CD4-positive, CD25-positive, alpha-beta regulatory T cell (primary cell): ENCODE data around the gene FARP1. TPM values are rescaled to one million over a fixed set of nuclear protein-coding genes. Genes with fewer than 3 reads are reported as not detected.

ENCODE experiments used
- ATAC-seq, 2 donors: fragments of 150-1000 bp; cut with Tn5 transposase; one replicate each; pipeline ENCODE4 v1.10.0; 2021; ENCODE audit warnings: low read depth in 2 of 2, moderate number of reproducible peaks in 2 of 2, moderate library complexity in 1 of 2
- DNase-seq, 3 donors: peaks; one replicate each; pipeline versions ENCODE4 v3.0.0 to v3.0.0-alpha.2; 2012 to 2022; ENCODE audit warnings: mixed read lengths in 1 of 3
- H3K27ac ChIP-seq: one replicate; pipeline ENCODE4 v1.7.0; 2013; ENCODE audit warnings: mild to moderate bottlenecking, low read length; ENCODE audit not compliant: insufficient read depth, poor library complexity, severe bottlenecking
- H3K27me3 ChIP-seq: one replicate; pipeline ENCODE4 v1.7.0; 2013; ENCODE audit warnings: low read length; ENCODE audit not compliant: control insufficient read depth, insufficient read depth
- H3K36me3 ChIP-seq: one replicate; pipeline ENCODE4 v1.7.0; 2013; ENCODE audit warnings: mild to moderate bottlenecking, low read length, moderate library complexity; ENCODE audit not compliant: control insufficient read depth, insufficient read depth
- H3K4me1 ChIP-seq: 2 replicates; pipeline ENCODE4 v1.7.0; 2013; ENCODE audit warnings: mild to moderate bottlenecking, low read length; ENCODE audit not compliant: insufficient read depth, control insufficient read depth, poor library complexity, severe bottlenecking
- H3K4me3 ChIP-seq: one replicate; pipeline ENCODE4 v1.7.0; 2013; ENCODE audit warnings: low read depth, mild to moderate bottlenecking, low read length, moderate library complexity
- H3K9me3 ChIP-seq, 2 experiments: 1 replicate in 1 of 2; 2 replicates in 1 of 2; pipeline ENCODE4 v1.7.0; 2013; ENCODE audit warnings: low read length in 2 of 2, mild to moderate bottlenecking in 1 of 2, moderate library complexity in 1 of 2; ENCODE audit not compliant: control insufficient read depth in 2 of 2
- H3K27ac Mint-ChIP-seq, 3 donors: one replicate each; pipeline ENCODE4 v1.8.0; 2020 to 2022; ENCODE audit warnings: mild to moderate bottlenecking in 3 of 3, mixed read lengths in 3 of 3, moderate library complexity in 2 of 3
- H3K27me3 Mint-ChIP-seq: one replicate; pipeline ENCODE4 v1.8.0; 2022; ENCODE audit warnings: mild to moderate bottlenecking, mixed read lengths
- H3K36me3 Mint-ChIP-seq: one replicate; pipeline ENCODE4 v1.8.0; 2020; ENCODE audit warnings: mixed read lengths
- H3K4me1 Mint-ChIP-seq, 4 donors: one replicate each; pipeline ENCODE4 v1.8.0; 2020 to 2022; ENCODE audit warnings: mixed read lengths in 4 of 4, mild to moderate bottlenecking in 1 of 4
- H3K4me3 Mint-ChIP-seq, 4 donors: one replicate each; pipeline ENCODE4 v1.8.0; 2020 to 2022; ENCODE audit warnings: mild to moderate bottlenecking in 4 of 4, mixed read lengths in 4 of 4, moderate library complexity in 3 of 4
- H3K9me3 Mint-ChIP-seq, 7 donors: one replicate each; pipeline ENCODE4 v1.8.0; 2020 to 2022; ENCODE audit warnings: mixed read lengths in 7 of 7, mild to moderate bottlenecking in 3 of 7, moderate library complexity in 2 of 7
- polyA plus RNA-seq, 4 donors: library from polyadenylated mRNA; unstranded; fragments of 300-500 nt; fragmentation: Illumina TruSeq; gene quantifications; one replicate each; pipeline ENCODE4 v1.2.3, GENCODE V29; 2021
- total RNA-seq: library from RNA; stranded (reverse); gene quantifications from one replicate; pipeline ENCODE4 v1.2.3, GENCODE V29; 2022

FARP1 gene
- total and polyA plus RNA-seq, 5 donors from 2014 or later = 0.25 to 0.79 (median 0.46) TPM

GRCh38 chr13:98490195-98490836, 347.4 kb downstream of the FARP1 start:
- Mint-ChIP-seq H3K27me3 (no peaks in the 10 kb centered on the region), H3K9me3 (no peaks in the 10 kb centered on the region), H3K4me3 (peak overlapping the region in 1 of 4 donors; percentile 79), H3K4me1 (peaks cover 49 to 82% (median 65%) of the 10 kb centered on the region in 4 donors), H3K27ac (peak overlapping the region in 2 of 3 donors; percentile 45 to 74), H3K36me3 (peaks cover 4% of the 10 kb centered on the region)
- no peaks in the 10 kb centered on the region for H3K9me3 ChIP-seq
- no peak overlapping the region for H3K4me3 ChIP-seq
- peaks cover 53% of the 10 kb centered on the region for H3K4me1 ChIP-seq
- no peaks in the 10 kb centered on the region for H3K27me3 ChIP-seq
- H3K27ac ChIP-seq = no peak overlapping the region
- no peak for ATAC-seq
- no peak for DNase-seq
- peaks cover 23% of the 10 kb centered on the region for H3K36me3 ChIP-seq

GRCh38 chr13:98490866-98491265, 348.0 kb downstream of the FARP1 start:
- Histone ChIP-seq H3K27me3 (no peaks in the 10 kb centered on the region), H3K4me3 (no peak overlapping the region), H3K9me3 (no peaks in the 10 kb centered on the region), H3K27ac (no peak overlapping the region), H3K36me3 (peaks cover 28% of the 10 kb centered on the region), H3K4me1 (peaks cover 48% of the 10 kb centered on the region)
- H3K27ac Mint-ChIP-seq = peak overlapping the region in 2 of 3 donors; percentile 74 to 76
- ATAC-seq = no peak
- no peak for DNase-seq
- H3K9me3 Mint-ChIP-seq = no peaks in the 10 kb centered on the region
- H3K27me3 Mint-ChIP-seq = no peaks in the 10 kb centered on the region
- H3K4me3 Mint-ChIP-seq = no peak overlapping the region
- peaks cover 4% of the 10 kb centered on the region for H3K36me3 Mint-ChIP-seq
- peaks cover 45 to 80% (median 62%) of the 10 kb centered on the region in 4 donors for H3K4me1 Mint-ChIP-seq

DNA sequence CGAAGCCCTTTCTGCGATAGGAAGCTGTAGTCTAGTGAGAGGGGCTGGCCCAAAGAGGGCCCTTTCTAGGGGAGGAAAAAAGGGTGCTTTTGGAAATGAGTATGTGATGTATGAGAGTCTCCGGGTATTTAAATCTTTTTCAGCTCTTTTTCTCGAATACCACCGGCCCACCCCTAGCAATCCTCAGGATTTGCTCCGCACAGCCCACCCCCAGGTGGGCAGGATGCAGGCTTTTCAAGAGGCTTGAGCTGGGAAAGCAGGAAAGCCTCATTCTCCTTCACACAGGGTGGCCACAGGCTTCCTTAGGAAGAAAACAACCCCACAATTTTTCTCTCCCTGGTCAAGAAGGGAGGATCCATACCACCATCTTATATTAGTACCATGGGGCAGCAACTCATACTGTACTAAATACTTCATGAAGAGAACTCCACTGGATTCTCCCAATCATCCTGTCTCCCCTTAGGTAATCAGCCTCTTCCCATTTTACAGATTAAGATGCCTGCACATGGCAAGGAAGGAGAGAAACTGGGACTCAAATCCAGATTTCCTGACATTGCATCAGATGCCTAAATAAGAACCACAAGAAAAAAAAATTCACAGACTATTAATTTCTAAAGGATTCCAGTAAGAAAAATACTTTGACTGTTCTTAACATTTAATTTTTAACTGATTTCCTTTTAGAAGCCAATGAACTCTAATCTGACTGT, 349.6 kb downstream of the FARP1 start:
- no peak overlapping the region for H3K4me3 ChIP-seq
- no peaks in the 10 kb centered on the region for H3K9me3 Mint-ChIP-seq
- DNase-seq (no peak), ATAC-seq (peak in 1 of 2 donors; percentile 12)
- no peaks in the 10 kb centered on the region for H3K27me3 ChIP-seq
- H3K36me3 ChIP-seq = peaks cover 35% of the 10 kb centered on the region
- no peaks in the 10 kb centered on the region for H3K27me3 Mint-ChIP-seq
- no peaks in the 10 kb centered on the region for H3K9me3 ChIP-seq
- H3K27ac Mint-ChIP-seq = peak overlapping the region in 1 of 3 donors; percentile 85
- H3K4me1 ChIP-seq = peaks cover 38% of the 10 kb centered on the region
- H3K36me3 Mint-ChIP-seq = peaks cover 8% of the 10 kb centered on the region
- H3K4me3 Mint-ChIP-seq = no peak overlapping the region
- no peak overlapping the region for H3K27ac ChIP-seq
- peaks cover 47 to 80% (median 65%) of the 10 kb centered on the region in 4 donors for H3K4me1 Mint-ChIP-seq

DNA sequence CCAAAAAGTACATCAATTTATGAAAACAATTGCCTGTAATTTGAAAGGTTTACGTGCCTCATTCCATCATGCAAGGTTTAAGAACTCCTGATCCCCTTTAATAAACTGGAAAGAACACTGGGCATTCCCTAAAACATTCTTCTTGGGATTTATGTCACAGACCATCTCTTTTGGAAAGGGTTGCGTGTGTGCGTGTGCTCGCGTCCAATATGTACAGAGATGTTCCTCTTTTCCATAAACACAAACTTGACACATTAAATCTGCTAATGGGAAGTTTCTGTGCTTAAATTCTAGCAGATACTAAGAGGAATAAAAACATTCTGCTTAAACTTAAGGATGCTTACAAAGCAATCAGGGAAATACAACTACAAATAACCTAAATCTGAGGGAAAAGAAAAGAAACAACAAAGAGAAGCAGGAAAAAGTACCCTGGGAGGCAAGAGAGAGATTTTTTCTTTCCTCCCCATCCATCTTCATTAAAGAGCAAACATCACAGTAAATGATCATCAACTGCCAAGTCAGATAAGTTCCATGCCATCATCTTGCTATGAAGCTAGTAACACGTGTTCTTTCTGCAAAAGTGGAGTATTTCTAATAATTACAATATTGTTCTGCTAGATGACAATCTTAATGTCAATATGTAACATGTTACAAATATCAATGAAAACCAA, 350.3 kb downstream of the FARP1 start:
- peak overlapping the region in 2 of 3 donors; percentile 5 to 85 for H3K27ac Mint-ChIP-seq
- H3K27me3 ChIP-seq = no peaks in the 10 kb centered on the region
- no peaks in the 10 kb centered on the region for H3K9me3 ChIP-seq
- DNase-seq (no peak), ATAC-seq (no peak)
- no peaks in the 10 kb centered on the region for H3K9me3 Mint-ChIP-seq
- H3K4me1 Mint-ChIP-seq = peaks cover 43 to 80% (median 65%) of the 10 kb centered on the region in 4 donors
- H3K4me3 ChIP-seq = no peak overlapping the region
- no peaks in the 10 kb centered on the region for H3K27me3 Mint-ChIP-seq
- peaks cover 34% of the 10 kb centered on the region for H3K4me1 ChIP-seq
- no peak overlapping the region for H3K27ac ChIP-seq
- H3K36me3 ChIP-seq = peaks cover 38% of the 10 kb centered on the region
- no peak overlapping the region for H3K4me3 Mint-ChIP-seq
- peaks cover 14% of the 10 kb centered on the region for H3K36me3 Mint-ChIP-seq

DNA sequence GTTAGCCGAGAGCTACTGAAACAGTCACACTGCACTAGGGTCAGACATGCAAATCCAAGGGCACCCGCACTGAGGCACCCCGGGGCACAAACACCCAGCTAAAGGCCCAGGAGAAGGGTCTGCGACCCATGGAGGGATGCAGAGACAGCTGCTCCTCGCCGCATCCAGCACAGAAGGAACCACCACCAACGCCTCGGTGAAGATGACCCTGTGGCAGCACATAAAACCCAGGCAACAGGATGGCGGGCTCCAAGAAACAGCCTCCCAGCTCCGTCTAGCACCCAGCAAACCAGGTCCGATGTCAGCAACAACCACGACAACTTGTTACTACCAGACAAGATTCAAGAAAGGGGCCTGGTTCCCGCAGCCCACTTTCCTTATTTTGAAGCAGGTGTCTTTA, 351.9 kb downstream of the FARP1 start:
- no peaks in the 10 kb centered on the region for H3K9me3 ChIP-seq
- H3K27me3 ChIP-seq = no peaks in the 10 kb centered on the region
- Mint-ChIP-seq H3K9me3 (no peaks in the 10 kb centered on the region), H3K4me1 (peaks cover 32 to 75% (median 58%) of the 10 kb centered on the region in 4 donors), H3K4me3 (peak overlapping the region in 1 of 4 donors; percentile 37), H3K36me3 (peaks cover 16% of the 10 kb centered on the region), H3K27me3 (no peaks in the 10 kb centered on the region), H3K27ac (peak overlapping the region in 2 of 3 donors; percentile 16 to 32)
- H3K4me3 ChIP-seq = no peak overlapping the region
- DNase-seq (no peak), ATAC-seq (no peak)
- peaks cover 43% of the 10 kb centered on the region for H3K36me3 ChIP-seq
- H3K4me1 ChIP-seq = peaks cover 26% of the 10 kb centered on the region
- H3K27ac ChIP-seq = no peak overlapping the region

DNA sequence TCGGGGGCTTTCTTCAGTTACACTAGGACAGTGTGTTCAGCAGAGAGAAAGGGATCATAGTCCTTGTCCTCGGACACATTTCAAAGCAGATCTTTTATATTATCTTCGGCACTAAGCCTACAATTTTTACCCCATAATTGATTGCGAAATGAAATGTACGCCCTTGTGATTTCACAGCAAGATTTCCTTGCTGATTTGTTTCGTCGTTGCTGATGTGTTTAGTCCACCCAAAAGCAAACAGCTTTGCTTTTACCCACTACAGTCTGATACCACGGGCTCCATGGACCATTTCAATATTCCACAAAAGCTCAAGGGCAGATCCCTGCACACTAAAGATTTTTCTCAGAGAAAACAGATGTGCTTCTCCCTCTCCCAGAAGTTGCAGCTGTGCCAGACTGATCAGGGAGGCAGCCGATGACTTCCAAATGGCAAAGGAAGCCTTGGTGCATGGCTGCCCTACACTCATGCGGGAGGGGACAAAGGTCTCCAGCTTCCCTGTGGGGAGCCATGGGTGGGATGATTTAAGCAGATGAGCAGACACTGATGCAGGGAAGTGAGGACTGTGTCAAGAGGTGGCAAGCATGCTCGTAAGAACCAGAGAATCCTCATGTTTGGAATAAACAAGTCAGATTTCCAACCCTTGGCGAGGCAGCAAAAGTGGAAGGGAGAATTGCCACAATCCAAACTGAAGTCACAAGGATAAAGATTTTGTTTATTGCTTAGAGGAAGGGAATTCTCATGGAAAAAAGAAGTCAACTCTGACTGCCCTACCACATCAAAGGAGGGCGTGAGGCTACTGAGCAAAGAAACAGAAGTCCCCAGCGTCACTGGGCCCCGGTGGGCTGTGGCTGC, 353.0 kb downstream of the FARP1 start:
- H3K4me3 Mint-ChIP-seq = no peak overlapping the region
- H3K36me3 Mint-ChIP-seq = peaks cover 16% of the 10 kb centered on the region
- H3K9me3 ChIP-seq = no peaks in the 10 kb centered on the region
- peaks cover 15% of the 10 kb centered on the region for H3K4me1 ChIP-seq
- no peak overlapping the region for H3K4me3 ChIP-seq
- peaks cover 32 to 75% (median 58%) of the 10 kb centered on the region in 4 donors for H3K4me1 Mint-ChIP-seq
- no peaks in the 10 kb centered on the region for H3K9me3 Mint-ChIP-seq
- DNase-seq (no peak), ATAC-seq (no peak)
- H3K27me3 Mint-ChIP-seq = no peaks in the 10 kb centered on the region
- no peaks in the 10 kb centered on the region for H3K27me3 ChIP-seq
- H3K36me3 ChIP-seq = peaks cover 46% of the 10 kb centered on the region
- H3K27ac ChIP-seq = no peak overlapping the region
- peak overlapping the region in 2 of 3 donors; percentile 41 to 92 for H3K27ac Mint-ChIP-seq

DNA sequence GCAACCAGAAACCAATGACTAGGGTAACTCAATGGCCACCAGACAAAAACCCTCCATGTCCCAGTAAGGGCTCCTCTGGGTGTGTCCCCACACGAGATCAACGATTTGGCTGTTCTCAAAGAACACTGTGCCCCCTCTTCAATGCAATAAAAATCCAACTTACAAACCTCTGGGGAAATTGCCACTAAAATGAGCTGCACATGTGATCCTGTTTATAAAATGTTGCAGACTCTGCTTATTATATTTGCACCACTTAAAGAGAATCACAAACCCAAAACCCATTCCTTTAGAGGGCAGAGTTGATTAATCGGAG, 353.5 kb downstream of the FARP1 start:
- H3K27me3 Mint-ChIP-seq = no peaks in the 10 kb centered on the region
- H3K4me1 Mint-ChIP-seq = peaks cover 28 to 70% (median 57%) of the 10 kb centered on the region in 4 donors
- Histone ChIP-seq H3K4me3 (no peak overlapping the region), H3K27me3 (no peaks in the 10 kb centered on the region), H3K36me3 (peaks cover 46% of the 10 kb centered on the region), H3K4me1 (peaks cover 12% of the 10 kb centered on the region), H3K9me3 (no peaks in the 10 kb centered on the region), H3K27ac (no peak overlapping the region)
- H3K36me3 Mint-ChIP-seq = peaks cover 14% of the 10 kb centered on the region
- ATAC-seq (no peak), DNase-seq (no peak)
- H3K4me3 Mint-ChIP-seq = no peak overlapping the region
- H3K27ac Mint-ChIP-seq = peak overlapping the region in 1 of 3 donors; percentile 52
- no peaks in the 10 kb centered on the region for H3K9me3 Mint-ChIP-seq
